HG03558 (cell line): Measurements from ENCODE around the gene ITGA1.

Experiments used
- ATAC-seq: cut with Tn5 transposase; IDR thresholded peaks from one replicate; pipeline ENCODE4 v1.9.1; 2021; ENCODE audit warnings: moderate number of reproducible peaks; ENCODE audit not compliant: unreplicated experiment; ENCODE audit errors: extremely low read depth

The ITGA1 gene

DNA sequence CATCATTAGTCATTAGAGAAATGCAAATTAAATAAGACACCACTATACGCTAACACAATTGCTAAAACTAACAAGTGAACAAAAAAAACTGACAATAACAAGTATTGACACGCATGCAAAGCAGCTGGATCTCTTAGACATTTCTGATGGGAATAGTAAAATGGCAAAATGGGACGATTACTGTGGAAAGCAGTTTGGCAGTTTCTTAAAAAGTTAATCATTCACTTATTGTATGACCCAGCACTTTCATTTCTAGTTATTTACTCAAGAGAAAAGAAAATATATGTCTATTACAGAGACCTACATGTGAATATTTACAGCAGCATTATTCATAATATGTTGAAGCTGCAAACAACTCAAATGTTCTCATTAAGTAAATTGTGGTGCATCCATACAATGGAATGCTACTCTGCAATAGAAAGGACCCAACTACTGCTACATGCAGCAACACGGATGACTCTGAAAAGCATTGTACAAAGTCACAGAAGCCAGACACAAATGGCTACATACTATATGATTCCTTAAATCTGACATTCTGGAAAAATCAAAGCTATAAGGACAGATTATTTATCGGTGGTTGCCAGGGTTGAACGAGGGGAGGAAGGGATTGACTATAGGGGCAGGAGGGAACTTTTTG is 104.6 kb downstream of the ITGA1 start:
- ATAC-seq, result no peak

DNA sequence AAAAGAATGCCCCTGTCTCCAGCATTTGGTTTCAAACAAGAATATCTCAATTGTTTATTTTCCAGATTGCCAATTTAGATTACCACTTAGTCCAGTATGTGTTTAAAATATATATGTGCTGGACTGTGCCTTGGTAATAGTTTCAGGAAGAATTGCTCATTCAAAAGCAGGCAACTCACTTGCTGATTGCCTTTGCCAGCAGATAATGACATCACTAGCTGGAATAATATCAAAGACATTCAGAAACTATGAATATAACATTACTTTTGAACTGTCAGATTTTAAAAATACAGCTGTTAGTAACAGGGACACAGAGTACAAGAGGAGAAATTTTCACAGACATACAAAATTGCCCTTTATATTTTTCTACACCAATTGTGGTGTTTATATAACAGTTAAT is 105.4 kb downstream of the ITGA1 start:
- no peak for ATAC-seq

DNA sequence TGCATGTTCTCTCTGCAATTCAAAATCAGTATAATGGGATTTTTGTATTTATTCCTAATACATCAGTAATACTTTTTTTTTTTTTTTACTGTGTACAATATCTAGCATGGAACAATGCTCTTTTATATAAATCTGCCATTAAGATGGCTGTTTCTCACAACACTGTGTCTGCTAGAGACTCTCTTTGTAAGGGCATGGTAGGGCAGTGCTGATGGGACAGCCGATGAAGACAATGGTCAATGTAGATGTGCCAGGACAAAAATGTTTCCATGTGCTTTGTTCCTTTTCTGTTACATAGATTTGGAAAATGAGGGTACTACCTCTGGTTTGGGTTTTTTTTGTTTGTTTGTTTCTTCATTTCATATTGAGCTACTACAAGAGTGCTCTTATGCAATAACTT is 106.1 kb downstream of the ITGA1 start:
- no peak for ATAC-seq

DNA sequence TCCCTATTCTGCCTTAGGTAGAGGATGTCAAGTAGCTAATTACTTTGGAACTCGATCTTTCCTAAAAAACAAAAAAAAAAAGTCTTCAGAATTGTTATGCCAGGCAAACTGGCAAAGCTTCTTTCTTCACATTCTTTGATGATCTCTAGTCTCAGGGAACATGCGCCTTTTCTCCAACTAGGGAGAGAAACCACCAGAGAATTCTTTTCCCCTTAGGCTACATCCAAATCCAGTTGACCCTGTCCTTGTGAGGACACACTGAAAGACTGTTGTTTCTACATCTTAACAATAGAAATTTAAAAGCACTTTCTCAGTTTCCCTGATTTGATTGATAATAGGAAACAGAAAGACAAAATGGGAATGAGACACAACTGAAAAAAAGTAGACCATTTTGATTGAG is 106.7 kb downstream of the ITGA1 start:
- no peak for ATAC-seq

DNA sequence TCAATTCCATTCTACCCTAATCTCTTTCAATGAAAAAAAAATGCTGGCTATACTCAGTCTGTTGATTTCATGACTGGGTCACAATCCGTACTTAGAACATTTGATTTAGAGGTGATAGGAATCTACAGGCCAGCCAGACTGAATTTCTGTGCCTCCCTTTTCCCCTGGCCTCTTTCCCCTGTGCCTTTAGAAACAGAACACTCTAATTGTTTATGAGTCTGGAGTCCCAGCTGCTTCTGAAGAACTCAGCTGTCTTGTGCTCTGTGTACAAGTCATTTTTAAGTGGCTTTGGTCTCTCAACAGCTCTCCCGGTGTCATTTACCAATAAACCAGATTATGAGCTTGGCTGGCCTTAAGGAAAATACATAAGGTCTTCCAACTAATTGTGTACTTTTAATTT is 107.4 kb downstream of the ITGA1 start:
- no peak for ATAC-seq

DNA sequence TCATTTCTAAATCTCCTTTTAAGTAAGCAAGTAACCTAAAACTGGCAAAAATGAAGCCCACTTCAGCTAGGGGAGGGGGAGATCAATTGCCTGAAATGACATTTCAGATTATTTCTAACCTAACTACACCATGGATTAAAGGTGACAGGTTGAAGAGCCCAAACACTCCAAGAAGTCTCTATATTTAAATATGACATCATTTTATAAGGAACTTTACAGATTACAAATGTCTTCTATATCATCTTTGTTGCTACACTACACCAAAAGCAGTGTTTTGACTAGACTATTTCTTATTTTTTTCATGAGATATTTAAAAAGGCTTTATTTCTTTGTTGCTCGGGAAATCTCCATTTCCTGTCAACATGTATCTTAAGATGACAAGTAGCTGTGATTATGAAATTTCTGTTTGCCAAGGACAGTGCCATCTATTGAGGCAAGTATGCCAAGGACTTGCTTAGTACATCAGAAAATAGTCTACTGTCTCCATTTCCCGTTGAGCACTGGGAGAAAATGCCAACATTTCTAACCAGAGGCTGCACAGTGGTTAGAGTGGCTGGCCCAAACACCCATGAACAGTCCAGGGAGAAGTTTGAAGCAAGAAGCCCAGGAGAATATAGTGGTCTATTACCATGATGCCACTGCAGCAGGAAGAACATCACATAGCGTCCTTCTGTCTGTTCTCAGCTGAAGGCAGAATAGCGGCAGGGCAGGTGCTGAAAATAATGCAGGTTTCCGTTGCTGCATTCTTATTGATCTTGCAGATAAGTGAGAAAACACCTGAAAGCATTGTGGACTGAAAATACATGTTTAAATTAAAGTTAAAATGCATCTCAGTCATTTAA is 108.1 kb downstream of the ITGA1 start:
- ATAC-seq, result no peak

DNA sequence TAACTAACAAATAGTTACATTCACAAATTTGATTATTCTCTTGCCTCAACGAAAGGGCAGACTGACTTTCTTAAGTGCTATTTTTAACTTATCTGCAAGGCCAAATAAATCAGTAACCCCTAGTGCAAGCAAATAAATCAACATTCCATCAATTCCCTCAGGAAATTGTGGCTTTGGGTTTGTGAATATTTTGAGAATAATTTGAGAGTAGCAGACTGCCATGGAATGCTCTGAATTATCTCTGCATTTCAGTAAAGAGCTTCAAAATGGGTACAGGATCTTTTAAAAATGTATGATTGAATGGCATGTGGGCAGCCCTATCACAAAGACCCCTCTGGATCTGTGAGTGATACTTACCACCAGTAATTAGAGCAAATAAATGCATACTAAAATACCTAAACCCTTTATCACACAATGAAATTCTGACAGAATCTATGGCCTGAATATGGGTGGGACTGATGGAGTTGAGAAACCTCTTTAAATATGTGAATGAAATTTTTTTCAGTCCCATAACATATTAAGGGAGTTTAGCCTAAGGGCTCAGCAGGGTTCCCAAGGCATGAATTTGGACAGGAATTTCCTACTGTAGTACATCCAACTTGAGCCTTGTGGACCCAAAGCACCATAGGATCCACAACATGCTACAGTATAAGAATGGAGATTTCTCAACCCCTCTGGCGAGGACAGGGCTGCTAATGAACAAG is 109.0 kb downstream of the ITGA1 start:
- ATAC-seq, result no peak

DNA sequence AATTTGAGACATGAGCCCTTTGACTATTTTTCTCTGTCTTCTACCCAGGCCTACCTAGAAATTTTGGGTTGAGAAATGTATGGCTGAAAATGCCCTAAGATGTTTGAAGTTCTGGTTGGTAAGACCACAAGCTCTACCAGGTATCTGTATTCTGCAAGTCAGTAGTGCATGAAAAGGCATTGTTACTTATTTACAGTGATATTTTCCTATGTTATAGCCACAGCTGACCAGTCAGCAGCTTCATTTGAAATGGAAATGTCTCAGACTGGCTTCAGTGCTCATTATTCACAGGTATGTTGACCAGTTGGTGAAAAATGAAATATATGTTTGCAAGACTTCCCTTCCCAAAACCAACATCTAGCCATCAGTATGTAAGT is 109.5 kb downstream of the ITGA1 start:
- ATAC-seq, result no peak

DNA sequence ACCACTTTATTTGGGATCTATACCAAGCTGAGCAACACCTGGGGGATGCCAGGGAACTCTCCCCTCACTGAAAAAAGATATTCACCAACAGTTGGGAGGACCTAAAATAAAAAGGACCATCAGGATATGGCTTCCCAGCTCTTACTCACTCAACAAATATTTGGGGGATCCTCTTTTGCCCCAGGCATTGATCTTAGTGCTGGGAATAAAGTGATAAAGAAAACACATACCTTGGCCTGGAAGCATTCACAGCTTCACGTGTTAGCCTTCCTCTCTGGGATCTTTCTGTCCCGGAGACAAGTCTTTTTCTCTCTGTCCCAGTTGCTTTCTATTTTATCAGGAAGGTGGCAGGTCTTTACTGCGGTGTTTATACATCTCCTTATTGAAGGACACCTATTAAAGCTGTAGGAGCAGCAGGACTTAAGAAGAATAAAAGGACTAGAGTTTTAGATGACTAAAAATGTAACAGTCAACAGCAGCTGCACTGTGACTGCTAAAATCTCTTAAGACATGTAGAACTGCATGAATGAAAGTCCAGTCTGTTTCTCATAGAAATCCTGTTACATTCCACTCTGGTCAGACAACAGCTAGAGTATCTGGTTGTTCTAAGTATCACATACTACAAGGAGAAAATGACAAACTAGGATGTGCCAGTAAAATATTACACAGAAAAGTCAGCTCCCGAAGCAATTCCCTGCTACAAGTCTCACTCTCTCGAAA is 111.4 kb downstream of the ITGA1 start:
- no peak for ATAC-seq

DNA sequence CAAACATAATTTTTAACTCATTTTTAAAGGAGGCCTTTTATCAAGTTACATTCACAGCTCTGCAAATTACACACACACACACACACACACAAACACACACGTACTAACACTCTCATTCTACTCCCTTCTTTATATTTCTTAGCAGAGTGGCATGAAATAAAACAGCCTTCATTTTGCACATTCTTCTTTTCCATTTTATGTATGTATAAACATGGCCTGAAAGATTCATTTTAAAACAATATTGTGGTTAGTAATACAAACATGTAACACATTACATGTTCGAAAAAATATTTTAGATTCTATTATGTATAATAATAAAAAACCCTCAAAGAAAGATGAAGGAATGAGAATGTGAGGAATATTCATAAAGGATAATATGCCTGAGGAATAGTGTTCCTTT is 115.4 kb downstream of the ITGA1 start:
- no peak for ATAC-seq

DNA sequence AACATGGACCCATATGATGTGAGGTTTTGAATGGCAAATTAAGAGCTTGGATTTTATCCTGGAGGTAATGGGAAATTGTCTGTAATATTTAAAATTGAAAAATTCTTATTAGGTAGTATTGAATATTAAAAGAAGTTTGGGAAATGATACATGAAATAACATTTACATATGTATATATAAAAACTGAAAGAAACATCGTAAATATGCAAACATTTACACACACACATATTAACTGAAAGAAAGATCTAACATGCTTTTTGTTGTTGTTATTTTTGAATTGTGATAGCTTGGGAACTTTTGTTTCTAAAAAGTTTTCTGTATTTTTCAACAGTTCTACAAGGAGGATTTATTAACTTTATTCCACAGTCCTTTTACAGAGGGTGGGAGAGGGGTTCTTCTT is 118.6 kb downstream of the ITGA1 start:
- no peak for ATAC-seq

DNA sequence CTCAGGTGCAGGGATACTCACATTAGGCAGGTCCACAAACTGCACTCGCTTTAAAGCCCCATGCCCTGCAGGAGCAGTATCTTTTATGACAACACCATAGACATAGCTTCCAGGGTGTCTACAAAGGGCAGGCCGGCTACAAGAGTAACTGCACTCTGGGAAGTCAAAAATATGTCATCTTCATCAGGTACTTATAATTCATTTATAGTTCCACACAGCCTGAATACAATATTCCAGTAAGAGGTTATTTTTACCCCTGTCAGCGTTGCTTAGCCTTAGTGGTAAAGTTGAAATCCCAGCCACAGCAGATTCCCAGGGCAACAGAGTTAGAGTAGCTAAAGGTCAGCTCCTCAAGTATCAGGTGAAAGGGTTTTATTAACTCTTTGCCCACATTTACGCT is 119.1 kb downstream of the ITGA1 start:
- ATAC-seq, result no peak

DNA sequence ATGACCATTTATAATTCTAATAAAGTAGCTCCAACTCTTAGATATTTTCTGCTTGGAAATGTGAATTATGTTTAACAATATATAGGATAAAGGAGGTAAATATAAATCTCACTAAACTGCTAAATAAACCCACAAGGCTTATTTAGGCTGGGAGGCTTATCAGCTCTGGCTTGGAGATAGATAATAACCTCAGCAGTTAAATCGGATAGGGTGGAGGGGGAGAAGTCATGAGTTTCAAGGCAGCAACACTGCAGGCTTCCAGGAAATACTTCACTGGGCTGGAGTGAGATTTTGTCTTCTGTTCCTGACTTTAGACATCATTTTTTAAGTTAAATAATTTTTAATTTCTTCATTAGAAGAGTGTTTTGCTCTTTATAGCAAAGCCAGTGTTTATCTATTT is 121.5 kb downstream of the ITGA1 start:
- ATAC-seq, result no peak

DNA sequence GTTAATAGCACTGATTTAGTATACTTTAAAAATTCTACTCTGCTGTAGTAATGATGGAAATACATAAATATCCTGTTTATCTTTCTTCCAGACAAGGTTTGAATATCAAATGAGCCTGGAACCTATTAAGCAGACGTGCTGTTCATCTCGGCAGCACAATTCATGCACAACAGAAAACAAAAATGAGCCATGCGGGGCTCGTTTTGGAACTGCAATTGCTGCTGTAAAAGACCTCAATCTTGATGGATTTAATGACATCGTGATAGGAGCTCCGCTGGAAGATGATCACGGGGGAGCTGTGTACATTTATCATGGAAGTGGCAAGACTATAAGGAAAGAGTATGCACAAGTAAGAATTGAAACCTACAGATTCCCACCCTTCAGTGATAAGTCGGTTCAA is 122.4 kb downstream of the ITGA1 start:
- ATAC-seq, result no peak

DNA sequence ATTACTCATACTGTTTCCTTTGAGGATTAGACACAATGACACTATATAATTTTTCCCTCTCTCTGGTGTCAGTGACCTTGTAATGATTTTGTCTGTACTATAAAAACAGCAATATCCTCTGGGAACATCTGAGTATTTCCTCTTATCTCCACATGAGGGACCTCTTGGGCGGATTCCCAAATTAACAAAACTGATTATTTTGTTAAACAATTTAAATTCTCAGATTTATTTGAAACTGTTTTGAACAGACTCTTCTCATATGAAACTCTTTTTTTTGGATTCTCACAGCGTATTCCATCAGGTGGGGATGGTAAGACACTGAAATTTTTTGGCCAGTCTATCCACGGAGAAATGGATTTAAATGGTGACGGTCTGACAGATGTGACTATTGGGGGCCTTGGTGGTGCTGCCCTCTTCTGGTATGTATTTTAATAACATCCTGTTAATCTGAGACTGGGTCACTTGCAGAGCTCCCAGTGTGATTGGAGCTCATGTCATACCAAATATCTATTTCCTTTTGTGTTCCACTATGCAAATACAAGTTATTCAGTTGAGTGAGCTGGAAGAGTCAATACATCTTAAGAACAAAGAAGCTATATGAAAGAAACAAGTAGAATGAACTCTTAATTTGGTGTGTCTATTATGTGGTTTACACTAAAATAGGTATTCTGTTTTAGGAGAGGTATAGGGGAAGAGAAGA is 127.6 kb downstream of the ITGA1 start:
- ATAC-seq, result peak; percentile 78

DNA sequence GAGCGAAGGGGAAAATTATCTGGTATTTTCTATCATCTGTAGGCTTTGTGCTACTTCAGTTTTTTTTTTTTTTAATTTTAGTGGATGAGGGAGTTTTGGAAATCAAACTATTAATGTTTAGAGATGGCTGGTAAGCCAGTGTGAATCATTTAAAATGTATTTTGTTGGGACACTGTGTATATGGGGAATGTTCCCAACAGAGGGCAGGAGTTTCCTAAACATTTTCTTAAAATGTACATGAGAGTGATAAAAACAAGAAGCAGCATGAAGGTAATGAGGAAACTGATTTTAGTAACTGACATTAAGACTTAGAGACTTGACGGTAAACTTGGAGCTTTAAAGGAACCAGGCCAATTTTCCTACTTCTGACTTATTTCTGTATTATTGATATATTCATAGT is 133.2 kb downstream of the ITGA1 start:
- no peak for ATAC-seq

DNA sequence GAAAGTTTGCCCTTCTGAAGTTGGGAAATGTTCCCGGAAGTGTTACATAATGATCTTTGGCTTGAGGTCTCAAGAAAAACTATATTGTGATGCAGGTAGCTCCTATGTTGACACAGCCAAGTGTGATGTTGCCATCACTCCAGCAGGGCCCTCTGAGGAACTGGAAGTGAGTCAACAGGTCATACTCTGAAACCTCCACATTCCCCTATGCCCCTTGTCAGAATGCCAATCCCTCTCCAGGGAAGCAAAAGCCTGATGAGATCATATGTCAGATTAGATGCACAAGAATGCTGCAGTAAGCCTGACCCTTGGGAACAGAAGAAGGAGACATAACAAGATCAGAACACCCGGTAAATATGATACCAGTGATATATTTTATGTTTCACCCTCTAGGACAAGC is 134.7 kb downstream of the ITGA1 start:
- no peak for ATAC-seq

DNA sequence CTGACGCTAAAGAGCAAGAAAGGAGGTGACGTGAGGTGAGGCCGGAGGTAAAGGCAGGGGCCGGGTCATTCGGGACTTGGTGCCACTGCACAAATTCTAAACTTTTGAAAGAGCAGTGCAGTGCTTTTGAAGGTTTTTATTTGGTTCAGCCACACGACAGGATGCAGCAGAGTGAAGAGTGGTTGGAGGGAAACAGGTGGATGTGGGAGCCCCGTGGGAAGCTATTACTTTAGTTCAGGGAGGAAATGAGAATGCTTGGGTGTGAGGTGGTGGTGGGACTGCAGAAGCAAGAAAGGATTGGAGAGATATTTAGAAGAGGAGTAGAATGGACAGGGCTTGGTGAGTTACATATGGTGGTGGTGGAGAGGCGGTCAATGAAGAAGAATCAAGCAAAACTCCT is 136.7 kb downstream of the ITGA1 start:
- ATAC-seq, result no peak

DNA sequence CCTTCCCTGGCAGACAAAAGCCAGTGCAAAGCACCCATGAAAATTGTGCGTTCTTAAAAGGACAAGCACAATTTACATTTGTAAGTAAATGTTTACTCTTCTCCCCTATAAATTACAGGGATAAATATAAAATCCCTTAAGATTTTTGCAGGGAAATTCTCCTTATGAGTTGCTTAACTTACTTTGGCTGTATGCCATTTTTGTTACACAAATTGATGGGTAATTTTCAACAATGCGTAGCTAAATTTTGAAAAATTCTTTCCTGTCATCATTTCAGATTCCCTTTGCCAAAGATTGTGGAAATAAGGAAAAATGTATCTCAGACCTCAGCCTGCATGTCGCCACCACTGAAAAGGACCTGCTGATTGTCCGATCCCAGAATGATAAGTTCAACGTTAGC is 137.3 kb downstream of the ITGA1 start:
- no peak for ATAC-seq

DNA sequence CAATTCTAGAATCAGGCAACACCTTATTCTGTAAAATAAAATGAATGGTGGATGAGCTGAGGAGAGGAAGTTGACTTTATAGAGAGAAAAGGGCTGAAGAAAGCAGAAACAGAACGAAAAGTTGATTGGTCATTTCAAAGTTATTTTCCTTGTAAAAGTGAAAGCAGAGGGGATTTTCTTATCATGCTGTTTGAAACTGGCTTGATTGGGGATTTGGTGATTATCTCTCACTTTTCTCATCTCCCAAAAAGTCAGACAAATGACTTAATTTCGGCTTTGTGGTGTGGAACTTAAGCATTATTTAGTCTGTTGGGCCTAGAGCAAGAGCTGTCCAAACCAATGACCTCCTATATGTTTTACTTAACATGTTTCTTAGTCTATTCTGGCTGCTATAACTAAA is 141.0 kb downstream of the ITGA1 start:
- no peak for ATAC-seq
